GM12801 (cell line): ENCODE data around the gene SLCO3A1.

Experiments
- TF ChIP-seq, protein P1 (sequence below): IDR thresholded peaks from one replicate; pipeline ENCODE4 v1.5.1; 2011; ENCODE audit warnings: control low read depth; ENCODE audit not compliant: insufficient read length; ENCODE audit errors: extremely low read depth

Gene SLCO3A1

DNA sequence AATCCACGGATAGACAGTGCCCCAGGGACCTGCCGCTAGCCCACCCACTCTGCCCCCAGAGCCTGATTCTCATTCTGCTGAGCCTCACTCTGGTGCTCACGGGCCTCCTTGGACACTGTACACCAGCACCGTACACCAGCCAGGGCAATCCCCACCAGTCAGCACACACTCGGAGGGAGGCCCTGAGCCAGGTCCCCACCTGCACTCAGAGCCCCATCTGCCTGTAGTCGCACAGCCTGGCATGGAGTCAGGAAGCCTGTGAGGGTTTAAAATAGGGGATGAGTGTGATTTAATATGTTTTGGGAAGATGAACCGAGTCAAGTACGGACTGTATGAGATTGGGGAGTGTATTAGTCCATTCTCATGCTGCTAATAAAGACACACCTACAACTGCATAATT, 223.0 kb downstream of the SLCO3A1 start:
- TF ChIP-seq, protein P1, sequence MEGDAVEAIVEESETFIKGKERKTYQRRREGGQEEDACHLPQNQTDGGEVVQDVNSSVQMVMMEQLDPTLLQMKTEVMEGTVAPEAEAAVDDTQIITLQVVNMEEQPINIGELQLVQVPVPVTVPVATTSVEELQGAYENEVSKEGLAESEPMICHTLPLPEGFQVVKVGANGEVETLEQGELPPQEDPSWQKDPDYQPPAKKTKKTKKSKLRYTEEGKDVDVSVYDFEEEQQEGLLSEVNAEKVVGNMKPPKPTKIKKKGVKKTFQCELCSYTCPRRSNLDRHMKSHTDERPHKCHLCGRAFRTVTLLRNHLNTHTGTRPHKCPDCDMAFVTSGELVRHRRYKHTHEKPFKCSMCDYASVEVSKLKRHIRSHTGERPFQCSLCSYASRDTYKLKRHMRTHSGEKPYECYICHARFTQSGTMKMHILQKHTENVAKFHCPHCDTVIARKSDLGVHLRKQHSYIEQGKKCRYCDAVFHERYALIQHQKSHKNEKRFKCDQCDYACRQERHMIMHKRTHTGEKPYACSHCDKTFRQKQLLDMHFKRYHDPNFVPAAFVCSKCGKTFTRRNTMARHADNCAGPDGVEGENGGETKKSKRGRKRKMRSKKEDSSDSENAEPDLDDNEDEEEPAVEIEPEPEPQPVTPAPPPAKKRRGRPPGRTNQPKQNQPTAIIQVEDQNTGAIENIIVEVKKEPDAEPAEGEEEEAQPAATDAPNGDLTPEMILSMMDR = no peak

DNA sequence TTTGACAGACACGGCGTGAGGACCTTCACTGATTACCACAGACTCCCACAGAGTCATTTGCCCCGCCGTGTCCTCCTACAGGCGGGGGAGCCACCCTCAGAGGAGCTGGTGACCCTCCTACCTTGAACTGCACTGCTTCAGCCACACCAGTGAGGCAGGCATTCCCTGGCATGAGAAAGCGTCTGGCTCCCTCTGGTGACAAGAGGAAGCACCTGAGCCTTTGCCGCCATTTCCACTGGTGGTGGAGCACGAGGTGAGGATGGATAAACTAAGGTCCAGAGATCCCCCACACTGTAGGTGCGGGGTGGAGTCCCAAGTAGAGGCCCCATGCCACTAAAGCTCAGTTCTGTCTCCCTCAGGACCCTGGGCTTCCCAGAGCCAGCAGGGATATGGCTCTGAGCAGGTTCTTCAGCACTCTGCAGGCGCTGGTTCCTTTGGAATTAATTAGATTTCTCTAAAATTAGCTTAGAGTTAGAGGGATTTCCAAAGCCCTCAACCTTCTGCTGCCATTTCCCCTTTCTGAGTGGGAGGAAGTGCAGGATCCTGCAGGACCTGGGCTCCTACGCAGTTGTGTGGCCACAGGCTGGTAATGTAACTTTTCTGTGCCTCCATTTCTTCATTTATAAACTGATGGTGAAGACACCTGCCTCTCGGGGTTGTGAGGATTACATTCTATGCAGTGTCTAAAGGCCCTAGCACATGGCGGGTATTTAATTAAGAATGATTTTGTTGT, 224.0 kb downstream of the SLCO3A1 start:
- TF ChIP-seq, protein P1 = no peak

DNA sequence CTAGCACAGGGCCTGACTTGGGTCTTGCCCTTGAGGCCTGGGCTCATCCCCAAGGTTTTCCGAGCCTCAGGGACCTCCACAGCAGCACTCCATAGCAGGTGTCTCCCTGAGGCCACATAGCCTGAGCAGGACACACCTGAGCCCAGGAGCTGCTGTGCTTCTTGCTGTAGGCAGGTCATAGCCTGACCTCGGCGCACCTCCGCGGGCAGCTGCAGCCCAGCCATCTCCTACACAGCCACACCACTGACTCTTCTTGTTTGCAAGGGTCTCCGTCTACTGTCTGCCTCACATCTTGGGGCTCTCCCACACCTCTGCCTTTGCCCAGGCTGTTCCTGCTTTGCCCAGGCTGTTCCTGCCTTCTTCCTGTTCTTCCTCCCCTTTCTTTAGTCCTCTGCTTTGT, 224.8 kb downstream of the SLCO3A1 start:
- TF ChIP-seq, protein P1 = no peak

DNA sequence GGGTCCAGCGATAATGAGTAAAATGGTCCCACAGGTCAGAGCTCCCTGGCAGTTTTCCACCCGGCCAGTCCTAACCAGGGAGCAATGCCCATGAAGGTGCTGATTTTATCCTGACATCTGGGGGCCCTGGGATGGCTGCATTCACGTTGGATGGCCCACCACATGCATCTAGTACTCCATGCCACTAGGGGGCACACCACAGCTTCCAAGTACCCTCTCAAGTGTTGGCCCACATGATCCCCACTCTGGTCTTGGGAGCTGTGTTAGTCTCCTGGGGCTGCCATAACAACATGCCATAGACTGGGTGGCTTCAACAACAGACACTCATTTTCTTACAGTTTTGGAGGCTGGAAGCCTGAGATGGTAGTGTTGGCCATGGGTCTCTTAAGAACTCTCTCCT, 225.5 kb downstream of the SLCO3A1 start:
- TF ChIP-seq, protein P1 = no peak

DNA sequence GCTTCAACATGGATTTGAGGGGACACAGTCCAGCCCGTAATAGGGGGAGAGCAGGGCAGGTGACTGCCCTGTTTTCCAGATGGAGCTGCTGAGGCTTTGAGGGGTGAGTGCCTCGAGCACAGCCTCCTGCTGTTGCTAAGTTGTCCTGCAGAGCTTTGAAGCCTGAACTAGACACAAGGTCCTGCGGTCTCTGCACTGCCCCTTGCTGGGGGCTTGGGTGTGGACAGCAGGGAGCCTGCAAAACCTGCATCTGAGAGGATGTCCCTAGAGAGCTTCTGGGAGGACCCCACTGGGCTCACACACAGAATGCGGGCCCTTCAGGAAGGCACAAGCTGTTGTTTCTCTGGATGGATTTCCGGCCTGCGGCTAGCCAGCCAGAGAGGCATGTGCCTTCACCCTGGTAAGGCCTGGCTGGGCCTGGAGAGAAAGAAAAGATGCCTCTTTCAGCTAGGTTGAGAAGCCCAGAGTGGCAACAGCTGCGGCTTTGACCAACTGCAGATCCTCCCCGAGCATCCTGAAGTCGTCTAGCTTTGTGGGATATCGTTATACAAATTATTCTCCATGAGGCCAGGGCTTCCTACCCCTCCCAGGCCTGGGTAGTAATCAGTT, 226.2 kb downstream of the SLCO3A1 start:
- TF ChIP-seq, protein P1 = no peak

DNA sequence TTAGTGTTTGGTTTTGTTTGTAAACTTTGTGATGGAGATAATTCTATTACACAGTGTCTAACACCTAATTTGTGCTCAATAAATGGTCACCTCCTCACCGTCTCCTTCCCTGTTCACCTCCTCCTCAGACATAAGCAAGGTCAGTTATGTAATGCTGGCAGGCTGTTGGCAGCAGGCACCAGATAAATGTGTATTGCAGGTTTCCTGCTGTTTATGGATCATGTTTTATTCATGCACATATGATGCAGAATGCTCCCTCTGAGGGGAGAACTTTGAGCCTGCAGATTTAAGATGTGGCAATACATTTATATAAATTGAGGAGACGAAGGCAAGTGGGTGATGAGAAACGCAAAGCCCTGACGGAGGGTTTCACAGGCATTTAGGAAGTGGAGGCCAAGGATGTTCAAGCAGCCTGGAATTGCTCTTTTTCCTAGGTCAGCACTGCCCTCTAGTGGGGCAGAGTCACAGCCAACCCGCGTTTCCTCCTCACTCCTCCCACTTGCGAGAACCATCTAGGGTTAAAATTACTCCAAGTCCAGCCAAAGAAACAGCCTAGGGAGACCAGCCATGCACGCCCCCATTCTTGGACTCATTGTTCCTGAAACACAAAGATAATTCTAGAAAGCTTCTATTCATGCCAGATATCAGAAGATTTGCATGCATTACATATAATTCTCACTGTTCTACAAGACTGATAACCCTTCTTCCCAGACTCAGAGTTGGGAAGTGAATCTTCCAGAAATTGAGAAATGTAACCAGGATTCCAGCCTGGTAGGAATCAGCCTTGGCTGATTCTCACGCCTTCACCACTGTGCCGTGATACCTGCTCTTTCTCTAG, 228.7 kb downstream of the SLCO3A1 start:
- TF ChIP-seq, protein P1 = no peak

DNA sequence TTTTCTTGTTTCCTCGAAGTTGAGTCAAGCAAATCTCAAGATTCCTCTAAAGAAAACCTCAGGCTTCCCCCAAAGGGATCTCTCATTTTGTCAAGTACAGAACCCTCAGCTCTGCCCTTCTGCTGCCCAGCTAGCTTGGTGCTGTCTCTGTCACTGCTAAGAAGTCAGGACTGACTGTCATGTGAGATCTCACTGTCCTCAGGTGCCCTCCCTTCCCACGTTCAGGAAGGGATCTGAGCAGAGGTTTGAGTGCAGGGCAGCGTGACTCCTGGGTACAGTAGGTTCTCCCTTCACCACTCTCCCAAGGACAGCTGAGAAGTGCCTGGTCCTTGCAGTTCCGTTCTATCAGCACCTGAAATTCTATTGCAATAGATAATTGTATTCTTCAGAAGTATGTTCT, 229.7 kb downstream of the SLCO3A1 start:
- TF ChIP-seq, protein P1 = no peak
